SJSA1 (cell line): ENCODE results near the gene ATP8B3. TPM values are rescaled to one million over a fixed set of nuclear protein-coding genes. Genes with fewer than 3 reads are reported as not detected.

Source experiments
- DNase-seq, 2 experiments: peaks; one replicate each; pipeline ENCODE4 v3.0.0-alpha.2; 2015 to 2020; ENCODE audit warnings: low spot score in 2 of 2, low read depth in 1 of 2
- H3K27ac ChIP-seq: fragments of 250-450 bp; sonication (Bioruptor Pico); 2 replicates; pipeline ENCODE4 v1.5.1; 2020; ENCODE audit warnings: mild to moderate bottlenecking, moderate library complexity
- H3K27me3 ChIP-seq: fragments of 250-450 bp; sonication (Bioruptor Pico); replicated peaks from 2 replicates; pipeline ENCODE4 v1.5.1; 2020; ENCODE audit warnings: mild to moderate bottlenecking, moderate library complexity
- H3K36me3 ChIP-seq: fragments of 250-450 bp; sonication (Bioruptor Pico); 2 replicates; pipeline ENCODE4 v1.5.1; 2020; ENCODE audit warnings: mild to moderate bottlenecking
- H3K4me1 ChIP-seq: fragments of 250-450 bp; sonication (Bioruptor Pico); replicated peaks from 2 replicates; pipeline ENCODE4 v1.6.1; 2021; ENCODE audit warnings: mild to moderate bottlenecking
- H3K4me3 ChIP-seq: fragments of 250-450 bp; sonication (Bioruptor Pico); 2 replicates; pipeline ENCODE4 v1.5.1; 2020; ENCODE audit warnings: mild to moderate bottlenecking
- H3K9me3 ChIP-seq: fragments of 250-450 bp; sonication (Bioruptor Pico); replicated peaks from 2 replicates; pipeline ENCODE4 v1.5.1; 2020; ENCODE audit warnings: mild to moderate bottlenecking
- total RNA-seq: library from RNA; depleted of rRNA; stranded (reverse); fragments of >200 nt; shearing (Covaris generic); gene quantifications from 2 replicates; pipeline ENCODE4 v1.2.3, GENCODE V29; 2014

The ATP8B3 gene
- total RNA-seq, 1 experiment from 2014 or later = 3.8 TPM

GRCh38 chr19:1747285-1748114, 64.6 kb downstream of the ATP8B3 start:
- peaks cover 83% of the 10 kb centered on the region for H3K27me3 ChIP-seq
- no peaks in the 10 kb centered on the region for H3K36me3 ChIP-seq
- peaks cover 38% of the 10 kb centered on the region for H3K4me1 ChIP-seq
- DNase-seq = peak; percentile 69 to 84
- H3K9me3 ChIP-seq = no peaks in the 10 kb centered on the region
- no peak overlapping the region for H3K4me3 ChIP-seq
- no peak overlapping the region for H3K27ac ChIP-seq

- DNase-seq = no peak
- peaks cover 82% of the 10 kb centered on the region for H3K27me3 ChIP-seq
- no peak overlapping the region for H3K4me3 ChIP-seq
Observed at GRCh38 chr19:1746401-1747284, 65.4 kb downstream of the ATP8B3 start.

GRCh38 chr19:1745589-1746031, 66.5 kb downstream of the ATP8B3 start:
- Histone ChIP-seq H3K36me3 (no peaks in the 10 kb centered on the region), H3K9me3 (no peaks in the 10 kb centered on the region), H3K27me3 (peaks cover 75% of the 10 kb centered on the region), H3K27ac (no peak overlapping the region), H3K4me1 (peaks cover 38% of the 10 kb centered on the region), H3K4me3 (no peak overlapping the region)
- no peak for DNase-seq

More at GRCh38 chr19:1746401-1747284, 65.4 kb downstream of the ATP8B3 start:
- Histone ChIP-seq H3K27ac (no peak overlapping the region), H3K4me1 (peaks cover 38% of the 10 kb centered on the region), H3K36me3 (no peaks in the 10 kb centered on the region), H3K9me3 (no peaks in the 10 kb centered on the region)

GRCh38 chr19:1744822-1745563, 67.1 kb downstream of the ATP8B3 start:
- Histone ChIP-seq H3K9me3 (no peaks in the 10 kb centered on the region), H3K27ac (no peak overlapping the region), H3K27me3 (peaks cover 71% of the 10 kb centered on the region), H3K4me1 (peaks cover 38% of the 10 kb centered on the region), H3K4me3 (no peak overlapping the region), H3K36me3 (no peaks in the 10 kb centered on the region)
- no peak for DNase-seq

GRCh38 chr19:1744133-1744665, 67.9 kb downstream of the ATP8B3 start:
- Histone ChIP-seq H3K27ac (no peak overlapping the region), H3K4me1 (peaks cover 33% of the 10 kb centered on the region), H3K9me3 (no peaks in the 10 kb centered on the region; the same call in 1 of the 2 replicates), H3K36me3 (no peaks in the 10 kb centered on the region), H3K27me3 (peaks cover 71% of the 10 kb centered on the region), H3K4me3 (no peak overlapping the region)
- no peak for DNase-seq

- no peak overlapping the region for H3K27ac ChIP-seq
- no peaks in the 10 kb centered on the region for H3K36me3 ChIP-seq
- DNase-seq = no peak
- no peaks in the 10 kb centered on the region; the same call in 1 of the 2 replicates for H3K9me3 ChIP-seq
- no peak overlapping the region for H3K4me3 ChIP-seq
- H3K4me1 ChIP-seq = peaks cover 22% of the 10 kb centered on the region
- H3K27me3 ChIP-seq = peaks cover 67% of the 10 kb centered on the region
Observed at GRCh38 chr19:1742989-1743696, 68.9 kb downstream of the ATP8B3 start.

- Histone ChIP-seq H3K9me3 (no peaks in the 10 kb centered on the region; the same call in 1 of the 2 replicates), H3K27me3 (peaks cover 74% of the 10 kb centered on the region), H3K4me1 (no peaks in the 10 kb centered on the region), H3K4me3 (no peak overlapping the region), H3K27ac (no peak overlapping the region), H3K36me3 (no peaks in the 10 kb centered on the region)
- no peak for DNase-seq
Observed at GRCh38 chr19:1739960-1740629, 72.0 kb downstream of the ATP8B3 start.

- H3K9me3 ChIP-seq = no peaks in the 10 kb centered on the region; the same call in 1 of the 2 replicates
- no peak for DNase-seq
- H3K27me3 ChIP-seq = peaks cover 73% of the 10 kb centered on the region
- no peaks in the 10 kb centered on the region for H3K4me1 ChIP-seq
- no peaks in the 10 kb centered on the region for H3K36me3 ChIP-seq
- H3K4me3 ChIP-seq = no peak overlapping the region
- no peak overlapping the region for H3K27ac ChIP-seq
Observed at GRCh38 chr19:1736927-1737326, 75.1 kb downstream of the ATP8B3 start.

- no peak overlapping the region for H3K4me3 ChIP-seq
- H3K27ac ChIP-seq = no peak overlapping the region
- H3K27me3 ChIP-seq = peaks cover 73% of the 10 kb centered on the region
- H3K36me3 ChIP-seq = no peaks in the 10 kb centered on the region
- H3K4me1 ChIP-seq = no peaks in the 10 kb centered on the region
- DNase-seq = no peak
- H3K9me3 ChIP-seq = no peaks in the 10 kb centered on the region; the same call in 1 of the 2 replicates
Observed at GRCh38 chr19:1736280-1736679, 75.8 kb downstream of the ATP8B3 start.

GRCh38 chr19:1734321-1734966, 77.6 kb downstream of the ATP8B3 start:
- Histone ChIP-seq H3K36me3 (no peaks in the 10 kb centered on the region), H3K27me3 (peaks cover 76% of the 10 kb centered on the region), H3K9me3 (no peaks in the 10 kb centered on the region; the same call in 1 of the 2 replicates), H3K4me3 (no peak overlapping the region), H3K27ac (no peak overlapping the region), H3K4me1 (no peaks in the 10 kb centered on the region)
- DNase-seq = no peak
